ENCODE results near the gene APBA1.

Gene APBA1

GRCh38 chr9:69647804-69648203 is 24.4 kb downstream of the APBA1 start:
- Histone ChIP-seq H2AFZ (ENCODE audit: low read depth, low read length) (no peak overlapping the region), H3K27me3 (ENCODE audit: insufficient read depth, low read length) (no peaks in the 10 kb centered on the region), H3K9me3 (ENCODE audit: low read length) (no peaks in the 10 kb centered on the region), H3K4me3 (ENCODE audit: low read length) (no peak overlapping the region), H3K4me1 (ENCODE audit: insufficient read depth, low read length) (no peaks in the 10 kb centered on the region), H3K36me3 (ENCODE audit: insufficient read depth, low read length) (no peaks in the 10 kb centered on the region)

DNA sequence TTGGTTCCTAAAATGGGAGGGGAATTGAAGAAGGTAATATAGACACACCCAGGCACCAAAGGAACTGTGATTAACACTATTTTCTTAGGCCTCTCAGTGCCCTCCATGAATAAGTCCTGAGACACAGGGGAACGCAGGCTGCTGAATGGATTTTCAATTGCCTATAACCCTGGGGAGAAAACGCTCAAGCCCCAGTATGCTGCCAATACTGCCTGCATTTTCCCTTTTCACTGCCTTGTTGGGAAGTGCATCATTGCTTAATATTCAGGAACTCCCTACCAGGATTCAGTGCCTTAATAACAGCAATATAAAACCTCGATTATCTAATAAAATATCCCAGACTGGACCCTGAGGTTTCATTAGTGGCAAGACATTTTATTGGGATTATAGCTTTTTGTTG is 25.4 kb downstream of the APBA1 start:
- H3K4me1 ChIP-seq (ENCODE audit: insufficient read depth, low read length): no peaks in the 10 kb centered on the region
- no peaks in the 10 kb centered on the region for H3K36me3 ChIP-seq (ENCODE audit: insufficient read depth, low read length)

DNA sequence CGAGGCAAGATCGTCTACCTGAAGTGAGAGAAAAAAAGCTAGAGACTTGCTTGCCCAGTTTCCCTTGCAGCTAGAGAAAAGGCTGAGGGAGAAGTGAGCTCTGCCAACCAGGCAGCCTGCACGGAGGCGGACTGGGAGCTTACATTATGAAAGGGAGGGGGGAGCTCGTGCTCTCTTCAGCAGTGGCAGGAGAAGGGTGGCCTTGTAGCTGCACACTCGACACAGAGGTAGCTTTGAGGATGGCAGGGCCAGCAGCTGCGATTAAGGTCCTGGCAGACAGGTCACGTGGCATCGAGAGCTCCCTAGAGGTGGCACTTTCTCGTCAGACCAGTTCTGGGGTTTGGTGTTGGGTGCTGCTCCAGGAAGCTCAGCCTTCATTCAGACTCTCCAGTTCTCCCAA is 26.7 kb downstream of the APBA1 start:
- Histone ChIP-seq H3K27me3 (ENCODE audit: insufficient read depth, low read length) (no peaks in the 10 kb centered on the region), H3K4me3 (ENCODE audit: low read length) (no peak overlapping the region), H3K9me3 (ENCODE audit: low read length) (no peaks in the 10 kb centered on the region)

More for the DNA sequence above, 25.4 kb downstream of the APBA1 start:
- H3K9me3 ChIP-seq (ENCODE audit: low read length): no peaks in the 10 kb centered on the region
- H2AFZ ChIP-seq (ENCODE audit: low read depth, low read length): no peak overlapping the region
- no peaks in the 10 kb centered on the region for H3K27me3 ChIP-seq (ENCODE audit: insufficient read depth, low read length)
- no peak overlapping the region for H3K4me3 ChIP-seq (ENCODE audit: low read length)

DNA sequence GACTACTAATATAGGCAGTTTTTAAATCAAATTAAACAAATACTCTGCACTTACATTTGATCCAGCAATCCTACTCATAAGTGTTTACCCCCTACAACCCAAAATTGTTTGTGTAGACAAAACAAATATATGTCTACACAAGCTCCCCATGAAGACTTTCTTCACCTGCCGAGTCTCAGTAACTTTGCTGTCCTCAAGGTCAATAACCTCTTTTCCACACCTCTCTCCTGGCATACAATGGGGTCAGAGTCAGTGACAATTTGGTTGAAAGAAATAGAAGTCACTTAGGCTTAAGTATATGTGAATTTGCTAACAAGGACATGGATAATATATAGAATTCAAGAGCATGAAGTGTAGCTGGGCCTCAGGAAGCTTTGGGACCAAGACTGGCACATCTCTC is 29.1 kb downstream of the APBA1 start:
- no peak overlapping the region for H2AFZ ChIP-seq (ENCODE audit: low read depth, low read length)
- H3K4me3 ChIP-seq (ENCODE audit: low read length): no peak overlapping the region
- H3K36me3 ChIP-seq (ENCODE audit: insufficient read depth, low read length): no peaks in the 10 kb centered on the region
- H3K4me1 ChIP-seq (ENCODE audit: insufficient read depth, low read length): no peaks in the 10 kb centered on the region
- H3K27me3 ChIP-seq (ENCODE audit: insufficient read depth, low read length): no peaks in the 10 kb centered on the region
- H3K9me3 ChIP-seq (ENCODE audit: low read length): no peaks in the 10 kb centered on the region

More for the DNA sequence above, 26.7 kb downstream of the APBA1 start:
- no peak overlapping the region for H2AFZ ChIP-seq (ENCODE audit: low read depth, low read length)
- H3K4me1 ChIP-seq (ENCODE audit: insufficient read depth, low read length): no peaks in the 10 kb centered on the region
- H3K36me3 ChIP-seq (ENCODE audit: insufficient read depth, low read length): no peaks in the 10 kb centered on the region

DNA sequence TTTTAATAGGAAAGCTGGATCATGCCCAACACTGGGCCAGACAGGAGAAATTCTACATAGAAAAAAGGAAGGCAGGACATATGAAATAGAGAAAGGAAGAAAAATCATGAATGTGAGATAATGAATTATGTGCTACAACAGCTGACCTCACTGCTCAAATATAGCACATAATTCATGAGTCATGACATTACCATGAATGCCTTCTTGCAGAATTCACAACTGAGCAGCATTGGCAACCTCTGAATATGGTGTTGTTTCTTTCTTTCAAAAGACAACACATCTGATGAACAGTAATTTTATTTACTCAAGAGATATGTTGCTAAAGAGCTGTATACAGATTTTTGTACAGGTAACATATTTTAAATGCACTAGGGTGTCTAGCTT is 34.4 kb downstream of the APBA1 start:
- no peak overlapping the region for H3K4me3 ChIP-seq (ENCODE audit: low read length)
- no peaks in the 10 kb centered on the region for H3K9me3 ChIP-seq (ENCODE audit: low read length)
- no peak overlapping the region for H2AFZ ChIP-seq (ENCODE audit: low read depth, low read length)
- no peaks in the 10 kb centered on the region for H3K4me1 ChIP-seq (ENCODE audit: insufficient read depth, low read length)
- H3K27me3 ChIP-seq (ENCODE audit: insufficient read depth, low read length): no peaks in the 10 kb centered on the region
- H3K36me3 ChIP-seq (ENCODE audit: insufficient read depth, low read length): no peaks in the 10 kb centered on the region

GRCh38 chr9:69637193-69637816 is 34.9 kb downstream of the APBA1 start:
- no peak overlapping the region for H3K4me3 ChIP-seq (ENCODE audit: low read length)
- no peaks in the 10 kb centered on the region for H3K9me3 ChIP-seq (ENCODE audit: low read length)
- H3K4me1 ChIP-seq (ENCODE audit: insufficient read depth, low read length): no peaks in the 10 kb centered on the region
- no peaks in the 10 kb centered on the region for H3K36me3 ChIP-seq (ENCODE audit: insufficient read depth, low read length)
- H2AFZ ChIP-seq (ENCODE audit: low read depth, low read length): no peak overlapping the region
- H3K27me3 ChIP-seq (ENCODE audit: insufficient read depth, low read length): no peaks in the 10 kb centered on the region

DNA sequence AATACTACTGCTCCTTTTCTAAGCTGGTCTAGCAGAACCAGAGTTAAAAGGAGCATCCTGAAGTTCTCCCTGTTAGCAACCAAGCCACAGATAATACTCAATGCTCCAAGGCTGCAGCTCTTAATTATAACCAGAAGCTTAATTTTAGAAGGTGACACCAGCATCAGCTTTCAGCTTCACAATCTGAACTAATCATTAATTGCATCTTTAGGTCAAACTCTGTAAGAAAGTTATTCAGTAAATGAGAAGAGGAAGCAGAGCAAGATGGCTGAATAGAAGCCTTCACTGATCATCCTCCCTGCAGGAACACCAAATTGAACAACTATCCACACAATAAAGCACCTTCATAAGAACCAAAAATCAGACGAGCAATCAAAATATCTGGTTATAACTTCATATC is 38.5 kb downstream of the APBA1 start:
- no peak overlapping the region for H3K4me3 ChIP-seq (ENCODE audit: low read length)
- H3K4me1 ChIP-seq (ENCODE audit: insufficient read depth, low read length): no peaks in the 10 kb centered on the region
- H3K9me3 ChIP-seq (ENCODE audit: low read length): no peaks in the 10 kb centered on the region
- H2AFZ ChIP-seq (ENCODE audit: low read depth, low read length): no peak overlapping the region
- no peaks in the 10 kb centered on the region for H3K36me3 ChIP-seq (ENCODE audit: insufficient read depth, low read length)
- no peaks in the 10 kb centered on the region for H3K27me3 ChIP-seq (ENCODE audit: insufficient read depth, low read length)

DNA sequence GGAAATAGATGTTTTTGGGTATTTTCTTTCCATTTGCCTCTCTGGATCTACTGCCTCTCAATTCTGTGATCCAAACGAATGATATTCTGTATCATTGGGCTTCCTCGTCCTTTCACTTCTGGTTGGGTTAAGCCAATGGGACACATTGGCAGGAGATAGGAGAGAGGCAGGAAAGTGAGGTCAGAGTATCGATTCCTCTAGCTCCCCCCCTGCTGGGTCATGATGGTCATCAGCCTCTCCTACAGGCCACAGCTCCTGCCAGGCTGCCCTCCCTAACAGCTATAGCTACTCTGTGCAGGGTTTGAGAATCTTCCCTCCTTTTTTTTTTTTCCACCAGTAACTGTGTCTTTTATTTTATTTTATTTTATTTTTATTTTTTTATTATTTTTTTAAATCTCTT is 39.4 kb downstream of the APBA1 start:
- H3K36me3 ChIP-seq (ENCODE audit: insufficient read depth, low read length): no peaks in the 10 kb centered on the region
- H3K4me3 ChIP-seq (ENCODE audit: low read length): no peak overlapping the region
- no peaks in the 10 kb centered on the region for H3K4me1 ChIP-seq (ENCODE audit: insufficient read depth, low read length)
- no peaks in the 10 kb centered on the region for H3K27me3 ChIP-seq (ENCODE audit: insufficient read depth, low read length)
- no peak overlapping the region for H2AFZ ChIP-seq (ENCODE audit: low read depth, low read length)
- H3K9me3 ChIP-seq (ENCODE audit: low read length): no peaks in the 10 kb centered on the region

DNA sequence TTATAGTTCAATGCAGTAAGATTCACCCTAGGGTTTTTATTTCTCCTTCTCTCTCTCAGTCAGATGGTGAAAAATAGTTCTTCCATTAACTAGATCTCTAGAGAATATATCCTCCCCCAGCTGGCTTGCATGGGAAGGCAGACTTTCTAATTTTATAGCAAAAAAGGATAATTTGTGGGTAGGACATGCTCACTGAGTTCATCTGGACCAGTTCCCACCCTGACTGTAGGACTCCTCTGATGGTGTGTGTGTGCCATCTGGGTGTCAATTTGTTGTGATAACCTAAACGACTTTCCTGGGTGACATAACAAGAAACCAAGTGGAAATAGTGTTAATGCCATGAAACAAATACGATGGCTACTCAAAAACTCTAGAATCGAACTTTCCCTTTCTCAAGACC is 44.9 kb downstream of the APBA1 start:
- H3K4me3 ChIP-seq (ENCODE audit: low read length): no peak overlapping the region
- no peaks in the 10 kb centered on the region for H3K36me3 ChIP-seq (ENCODE audit: insufficient read depth, low read length)
- no peak overlapping the region for H2AFZ ChIP-seq (ENCODE audit: low read depth, low read length)
- H3K27me3 ChIP-seq (ENCODE audit: insufficient read depth, low read length): no peaks in the 10 kb centered on the region
- no peaks in the 10 kb centered on the region for H3K9me3 ChIP-seq (ENCODE audit: low read length)
- H3K4me1 ChIP-seq (ENCODE audit: insufficient read depth, low read length): peaks cover 4% of the 10 kb centered on the region

DNA sequence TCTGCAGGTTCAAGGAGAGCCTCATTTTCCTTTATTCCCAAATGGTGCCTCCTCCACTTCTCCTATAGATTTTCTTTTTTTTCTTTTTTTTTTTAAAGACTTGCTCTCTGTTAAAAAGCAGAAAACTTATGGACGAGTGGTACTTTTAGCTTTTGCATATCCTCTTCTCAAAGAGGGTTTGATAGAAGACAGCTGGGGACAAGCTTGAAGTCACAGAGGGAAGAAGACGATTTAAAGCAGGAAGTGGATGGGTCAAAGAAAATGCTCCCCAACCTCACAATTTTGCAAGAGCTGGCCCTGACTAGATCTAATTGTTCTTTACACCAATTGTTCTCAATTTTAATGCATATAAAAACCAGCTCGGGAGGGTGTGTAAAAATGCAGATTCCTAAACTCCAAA is 48.9 kb downstream of the APBA1 start:
- Histone ChIP-seq H2AFZ (ENCODE audit: low read depth, low read length) (no peak overlapping the region), H3K9me3 (ENCODE audit: low read length) (no peaks in the 10 kb centered on the region), H3K4me3 (ENCODE audit: low read length) (no peak overlapping the region), H3K36me3 (ENCODE audit: insufficient read depth, low read length) (no peaks in the 10 kb centered on the region), H3K4me1 (ENCODE audit: insufficient read depth, low read length) (peaks cover 4% of the 10 kb centered on the region), H3K27me3 (ENCODE audit: insufficient read depth, low read length) (no peaks in the 10 kb centered on the region)

DNA sequence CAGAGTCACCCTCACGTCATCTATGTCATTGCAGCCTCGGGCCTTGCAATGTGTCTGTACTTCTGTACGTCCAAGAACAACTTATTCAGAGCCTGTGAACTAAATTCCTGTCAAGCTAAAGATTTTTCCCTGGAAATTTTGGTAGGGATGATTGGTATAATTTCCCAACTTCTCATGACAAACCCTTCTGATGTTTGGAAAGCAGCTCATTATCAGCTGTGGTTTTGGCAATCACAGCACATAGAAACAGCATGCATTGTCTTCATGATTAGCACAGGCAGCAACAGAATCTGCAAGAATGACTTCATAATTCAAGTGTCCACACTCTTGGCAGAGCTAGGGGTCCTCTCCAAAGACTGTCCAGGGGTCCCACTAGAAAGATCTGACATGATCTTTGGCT is 49.5 kb downstream of the APBA1 start:
- H3K4me1 ChIP-seq (ENCODE audit: insufficient read depth, low read length): peaks cover 4% of the 10 kb centered on the region
- H3K36me3 ChIP-seq (ENCODE audit: insufficient read depth, low read length): no peaks in the 10 kb centered on the region
- no peak overlapping the region for H2AFZ ChIP-seq (ENCODE audit: low read depth, low read length)
- no peak overlapping the region for H3K4me3 ChIP-seq (ENCODE audit: low read length)
- H3K27me3 ChIP-seq (ENCODE audit: insufficient read depth, low read length): no peaks in the 10 kb centered on the region
- no peaks in the 10 kb centered on the region for H3K9me3 ChIP-seq (ENCODE audit: low read length)

GRCh38 chr9:69621730-69622460 is 50.3 kb downstream of the APBA1 start:
- no peaks in the 10 kb centered on the region for H3K27me3 ChIP-seq (ENCODE audit: insufficient read depth, low read length)
- H3K36me3 ChIP-seq (ENCODE audit: insufficient read depth, low read length): no peaks in the 10 kb centered on the region
- H2AFZ ChIP-seq (ENCODE audit: low read depth, low read length): no peak overlapping the region
- H3K4me1 ChIP-seq (ENCODE audit: insufficient read depth, low read length): peaks cover 4% of the 10 kb centered on the region
- no peak overlapping the region for H3K4me3 ChIP-seq (ENCODE audit: low read length)
- no peaks in the 10 kb centered on the region for H3K9me3 ChIP-seq (ENCODE audit: low read length)

- Histone ChIP-seq H3K36me3 (ENCODE audit: insufficient read depth, low read length) (no peaks in the 10 kb centered on the region), H3K4me3 (ENCODE audit: low read length) (no peak overlapping the region), H3K9me3 (ENCODE audit: low read length) (no peaks in the 10 kb centered on the region), H2AFZ (ENCODE audit: low read depth, low read length) (no peak overlapping the region), H3K27me3 (ENCODE audit: insufficient read depth, low read length) (no peaks in the 10 kb centered on the region), H3K4me1 (ENCODE audit: insufficient read depth, low read length) (peaks cover 4% of the 10 kb centered on the region)
These were observed 51.4 kb downstream of the APBA1 start for GRCh38 chr9:69620731-69621130.

GRCh38 chr9:69619233-69619632 is 52.9 kb downstream of the APBA1 start:
- H3K9me3 ChIP-seq (ENCODE audit: low read length): no peaks in the 10 kb centered on the region
- H2AFZ ChIP-seq (ENCODE audit: low read depth, low read length): no peak overlapping the region
- no peak overlapping the region for H3K4me3 ChIP-seq (ENCODE audit: low read length)
- H3K4me1 ChIP-seq (ENCODE audit: insufficient read depth, low read length): no peaks in the 10 kb centered on the region
- no peaks in the 10 kb centered on the region for H3K27me3 ChIP-seq (ENCODE audit: insufficient read depth, low read length)
- H3K36me3 ChIP-seq (ENCODE audit: insufficient read depth, low read length): no peaks in the 10 kb centered on the region
